ENCODE results near the gene FBXL13.
"Not testable (repeated sequence)": the region's sequence is repeated elsewhere in the genome, so short reads cannot be mapped to it uniquely, and the experiment has no call there.

DNA sequence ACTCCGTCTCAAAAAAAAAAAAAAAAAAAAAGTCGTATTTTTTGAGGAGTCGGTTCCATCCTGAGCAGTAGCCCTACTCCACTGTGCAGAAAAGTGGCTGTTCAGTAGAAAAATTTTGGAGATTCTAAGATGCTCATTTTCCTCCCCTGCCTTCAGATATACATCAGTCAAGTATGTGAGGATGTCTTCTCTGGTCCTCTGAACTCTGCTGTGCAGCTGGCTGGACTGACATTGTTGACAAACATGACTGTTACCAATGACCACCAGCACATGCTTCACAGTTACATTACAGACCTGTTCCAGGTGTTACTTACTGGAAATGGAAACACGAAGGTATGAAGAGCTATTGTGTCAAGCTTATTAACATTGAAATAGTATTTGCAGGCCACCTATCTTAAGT, 17.7 kb upstream of the FBXL13 start:
- TF ChIP-seq SMC3 (IDR thresholded peaks at IDR 0.05; ENCODE audit: low read depth, low read length); SIN3A (IDR thresholded peaks at IDR 0.05; ENCODE audit: borderline replicate concordance, low read depth, low read length); POLR2AphosphoS5 (IDR thresholded peaks at IDR 0.05; ENCODE audit: low read depth, low read length); FOXM1 (IDR thresholded peaks at IDR 0.05; ENCODE audit: low read depth); NFIC (IDR thresholded peaks at IDR 0.05; ENCODE audit: borderline replicate concordance): not testable (repeated sequence)
- TF ChIP-seq, protein P1, sequence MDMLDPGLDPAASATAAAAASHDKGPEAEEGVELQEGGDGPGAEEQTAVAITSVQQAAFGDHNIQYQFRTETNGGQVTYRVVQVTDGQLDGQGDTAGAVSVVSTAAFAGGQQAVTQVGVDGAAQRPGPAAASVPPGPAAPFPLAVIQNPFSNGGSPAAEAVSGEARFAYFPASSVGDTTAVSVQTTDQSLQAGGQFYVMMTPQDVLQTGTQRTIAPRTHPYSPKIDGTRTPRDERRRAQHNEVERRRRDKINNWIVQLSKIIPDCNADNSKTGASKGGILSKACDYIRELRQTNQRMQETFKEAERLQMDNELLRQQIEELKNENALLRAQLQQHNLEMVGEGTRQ (IDR thresholded peaks at IDR 0.05; ENCODE audit: borderline replicate concordance, low read depth, low read length): not testable (repeated sequence)
- TF ChIP-seq, protein P2, sequence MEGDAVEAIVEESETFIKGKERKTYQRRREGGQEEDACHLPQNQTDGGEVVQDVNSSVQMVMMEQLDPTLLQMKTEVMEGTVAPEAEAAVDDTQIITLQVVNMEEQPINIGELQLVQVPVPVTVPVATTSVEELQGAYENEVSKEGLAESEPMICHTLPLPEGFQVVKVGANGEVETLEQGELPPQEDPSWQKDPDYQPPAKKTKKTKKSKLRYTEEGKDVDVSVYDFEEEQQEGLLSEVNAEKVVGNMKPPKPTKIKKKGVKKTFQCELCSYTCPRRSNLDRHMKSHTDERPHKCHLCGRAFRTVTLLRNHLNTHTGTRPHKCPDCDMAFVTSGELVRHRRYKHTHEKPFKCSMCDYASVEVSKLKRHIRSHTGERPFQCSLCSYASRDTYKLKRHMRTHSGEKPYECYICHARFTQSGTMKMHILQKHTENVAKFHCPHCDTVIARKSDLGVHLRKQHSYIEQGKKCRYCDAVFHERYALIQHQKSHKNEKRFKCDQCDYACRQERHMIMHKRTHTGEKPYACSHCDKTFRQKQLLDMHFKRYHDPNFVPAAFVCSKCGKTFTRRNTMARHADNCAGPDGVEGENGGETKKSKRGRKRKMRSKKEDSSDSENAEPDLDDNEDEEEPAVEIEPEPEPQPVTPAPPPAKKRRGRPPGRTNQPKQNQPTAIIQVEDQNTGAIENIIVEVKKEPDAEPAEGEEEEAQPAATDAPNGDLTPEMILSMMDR (IDR thresholded peaks at IDR 0.05): not testable (repeated sequence)
- TF ChIP-seq, protein P3, sequence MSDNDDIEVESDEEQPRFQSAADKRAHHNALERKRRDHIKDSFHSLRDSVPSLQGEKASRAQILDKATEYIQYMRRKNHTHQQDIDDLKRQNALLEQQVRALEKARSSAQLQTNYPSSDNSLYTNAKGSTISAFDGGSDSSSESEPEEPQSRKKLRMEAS (IDR thresholded peaks at IDR 0.05; ENCODE audit: low read depth): not testable (repeated sequence)
- TF ChIP-seq, protein P4, sequence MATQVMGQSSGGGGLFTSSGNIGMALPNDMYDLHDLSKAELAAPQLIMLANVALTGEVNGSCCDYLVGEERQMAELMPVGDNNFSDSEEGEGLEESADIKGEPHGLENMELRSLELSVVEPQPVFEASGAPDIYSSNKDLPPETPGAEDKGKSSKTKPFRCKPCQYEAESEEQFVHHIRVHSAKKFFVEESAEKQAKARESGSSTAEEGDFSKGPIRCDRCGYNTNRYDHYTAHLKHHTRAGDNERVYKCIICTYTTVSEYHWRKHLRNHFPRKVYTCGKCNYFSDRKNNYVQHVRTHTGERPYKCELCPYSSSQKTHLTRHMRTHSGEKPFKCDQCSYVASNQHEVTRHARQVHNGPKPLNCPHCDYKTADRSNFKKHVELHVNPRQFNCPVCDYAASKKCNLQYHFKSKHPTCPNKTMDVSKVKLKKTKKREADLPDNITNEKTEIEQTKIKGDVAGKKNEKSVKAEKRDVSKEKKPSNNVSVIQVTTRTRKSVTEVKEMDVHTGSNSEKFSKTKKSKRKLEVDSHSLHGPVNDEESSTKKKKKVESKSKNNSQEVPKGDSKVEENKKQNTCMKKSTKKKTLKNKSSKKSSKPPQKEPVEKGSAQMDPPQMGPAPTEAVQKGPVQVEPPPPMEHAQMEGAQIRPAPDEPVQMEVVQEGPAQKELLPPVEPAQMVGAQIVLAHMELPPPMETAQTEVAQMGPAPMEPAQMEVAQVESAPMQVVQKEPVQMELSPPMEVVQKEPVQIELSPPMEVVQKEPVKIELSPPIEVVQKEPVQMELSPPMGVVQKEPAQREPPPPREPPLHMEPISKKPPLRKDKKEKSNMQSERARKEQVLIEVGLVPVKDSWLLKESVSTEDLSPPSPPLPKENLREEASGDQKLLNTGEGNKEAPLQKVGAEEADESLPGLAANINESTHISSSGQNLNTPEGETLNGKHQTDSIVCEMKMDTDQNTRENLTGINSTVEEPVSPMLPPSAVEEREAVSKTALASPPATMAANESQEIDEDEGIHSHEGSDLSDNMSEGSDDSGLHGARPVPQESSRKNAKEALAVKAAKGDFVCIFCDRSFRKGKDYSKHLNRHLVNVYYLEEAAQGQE (IDR thresholded peaks at IDR 0.05; ENCODE audit: low read depth, low read length): not testable (repeated sequence)
- TF ChIP-seq, protein P5, sequence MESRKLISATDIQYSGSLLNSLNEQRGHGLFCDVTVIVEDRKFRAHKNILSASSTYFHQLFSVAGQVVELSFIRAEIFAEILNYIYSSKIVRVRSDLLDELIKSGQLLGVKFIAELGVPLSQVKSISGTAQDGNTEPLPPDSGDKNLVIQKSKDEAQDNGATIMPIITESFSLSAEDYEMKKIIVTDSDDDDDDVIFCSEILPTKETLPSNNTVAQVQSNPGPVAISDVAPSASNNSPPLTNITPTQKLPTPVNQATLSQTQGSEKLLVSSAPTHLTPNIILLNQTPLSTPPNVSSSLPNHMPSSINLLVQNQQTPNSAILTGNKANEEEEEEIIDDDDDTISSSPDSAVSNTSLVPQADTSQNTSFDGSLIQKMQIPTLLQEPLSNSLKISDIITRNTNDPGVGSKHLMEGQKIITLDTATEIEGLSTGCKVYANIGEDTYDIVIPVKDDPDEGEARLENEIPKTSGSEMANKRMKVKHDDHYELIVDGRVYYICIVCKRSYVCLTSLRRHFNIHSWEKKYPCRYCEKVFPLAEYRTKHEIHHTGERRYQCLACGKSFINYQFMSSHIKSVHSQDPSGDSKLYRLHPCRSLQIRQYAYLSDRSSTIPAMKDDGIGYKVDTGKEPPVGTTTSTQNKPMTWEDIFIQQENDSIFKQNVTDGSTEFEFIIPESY (IDR thresholded peaks at IDR 0.05; ENCODE audit: borderline replicate concordance, low read depth): not testable (repeated sequence)
